SK-N-SH treated with all-trans-retinoic acid at 6 μM for 48 hours (cell line): Measurements from ENCODE around the gene CNGB1.

Experiments
- PPARA ChIP-seq: fragments of 250-450 bp; sonication (Bioruptor Pico); IDR thresholded peaks from 2 replicates; pipeline ENCODE4 v1.5.0; 2020; ENCODE audit warnings: mild to moderate bottlenecking, borderline replicate concordance
- SNAI2 ChIP-seq: fragments of 250-450 bp; sonication (Bioruptor Pico); IDR thresholded peaks from 2 replicates; pipeline ENCODE4 v1.5.0; 2020; ENCODE audit warnings: mild to moderate bottlenecking, moderate library complexity
- ZNF70 ChIP-seq: fragments of 450-650 bp; formaldehyde crosslinking; IDR thresholded peaks from 2 replicates; pipeline ENCODE4 v1.5.0; 2020; ENCODE audit warnings: mild to moderate bottlenecking, moderate library complexity

DNA sequence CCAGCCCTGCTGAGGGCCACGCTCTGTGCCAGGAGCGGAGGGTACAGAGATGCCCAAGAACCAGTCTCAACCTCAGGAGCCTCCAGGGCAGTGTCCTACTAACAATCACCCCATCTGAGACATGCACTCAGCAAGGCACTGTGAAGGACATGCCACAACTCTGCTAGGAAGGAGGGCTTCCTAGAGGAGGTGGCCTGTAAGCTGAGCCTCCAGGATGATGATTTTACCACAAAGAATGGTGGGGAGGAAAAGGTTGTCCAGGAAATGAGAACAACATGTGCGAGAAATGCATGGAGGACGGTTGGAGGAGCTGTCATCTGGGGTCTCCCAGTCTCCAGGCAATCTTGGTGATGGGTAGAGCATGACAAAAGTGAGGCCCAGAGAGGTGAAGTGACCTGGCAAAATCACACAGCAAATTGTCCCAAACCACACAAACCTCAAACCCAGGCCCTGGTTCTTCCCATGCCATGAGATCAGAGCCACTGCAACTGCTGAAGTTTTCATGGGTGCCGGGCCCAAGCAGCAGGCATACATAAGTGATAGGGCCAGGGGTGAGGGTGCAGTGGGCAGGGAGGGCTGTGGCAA, 30.5 kb downstream of the CNGB1 start:
- TF ChIP-seq PPARA (no peak), ZNF70 (CRISPR knock-in tag) (no peak), SNAI2 (CRISPR knock-in tag) (no peak)
